Measurements from ENCODE around the gene LRIT3.

LRIT3 gene

GRCh38 chr4:109847896-109848442, at the start of gene LRIT3:
Gene LRIT3, plus strand, starts transcription at chr4:109848107. Its CDS starts 95 bp downstream, at chr4:109848202.
- DNase-seq (ENCODE audit: low spot score), result no peak

- DNase-seq (ENCODE audit: low spot score), result no peak
Observed at GRCh38 chr4:109798866-109799265, 49.0 kb upstream of the LRIT3 start.

- DNase-seq (ENCODE audit: low spot score), result no peak
Observed at GRCh38 chr4:109801099-109801789, 46.7 kb upstream of the LRIT3 start.

GRCh38 chr4:109801895-109802319, 46.0 kb upstream of the LRIT3 start, which contains the start of gene CFI:
Gene CFI, minus strand, starts transcription at chr4:109801999. Its CDS starts 28 bp downstream, at chr4:109801971.
- DNase-seq (ENCODE audit: low spot score), result peak; percentile 57

- peak; percentile 42 for DNase-seq (ENCODE audit: low spot score)
Observed at GRCh38 chr4:109803924-109804571, 43.9 kb upstream of the LRIT3 start.

- no peak for DNase-seq (ENCODE audit: low spot score)
Observed at GRCh38 chr4:109809655-109810054, 38.3 kb upstream of the LRIT3 start.

- no peak for DNase-seq (ENCODE audit: low spot score)
Observed at GRCh38 chr4:109810552-109811387, 37.1 kb upstream of the LRIT3 start.

GRCh38 chr4:109811707-109812106, 36.2 kb upstream of the LRIT3 start:
- no peak for DNase-seq (ENCODE audit: low spot score)

GRCh38 chr4:109815151-109816081, 32.5 kb upstream of the LRIT3 start, which contains the start of gene GAR1:
Gene GAR1, plus strand, starts transcription at chr4:109815762. Its CDS starts 403 bp downstream, at chr4:109816165.
- peak; percentile 93 for DNase-seq (ENCODE audit: low spot score)

- DNase-seq (ENCODE audit: low spot score), result no peak
Observed at GRCh38 chr4:109816082-109816442, 31.8 kb upstream of the LRIT3 start.

- no peak for DNase-seq (ENCODE audit: low spot score)
Observed at GRCh38 chr4:109816894-109817293, 31.0 kb upstream of the LRIT3 start.

- no peak for DNase-seq (ENCODE audit: low spot score)
Observed at GRCh38 chr4:109818268-109818667, 29.6 kb upstream of the LRIT3 start.

- no peak for DNase-seq (ENCODE audit: low spot score)
Observed at GRCh38 chr4:109820563-109820962, 27.3 kb upstream of the LRIT3 start.

GRCh38 chr4:109821185-109821584, 26.7 kb upstream of the LRIT3 start:
- DNase-seq (ENCODE audit: low spot score), result no peak

- DNase-seq (ENCODE audit: low spot score), result peak; percentile 47
Observed at GRCh38 chr4:109826719-109827118, 21.2 kb upstream of the LRIT3 start.

- no peak for DNase-seq (ENCODE audit: low spot score)
Observed at GRCh38 chr4:109827672-109828071, 20.2 kb upstream of the LRIT3 start, which contains the start of gene RRH. Gene RRH, plus strand, starts transcription at chr4:109827972. Its CDS starts 56 bp downstream, at chr4:109828028.

GRCh38 chr4:109833756-109834155, 14.2 kb upstream of the LRIT3 start:
- DNase-seq (ENCODE audit: low spot score), result no peak

GRCh38 chr4:109836985-109837384, 10.9 kb upstream of the LRIT3 start:
- no peak for DNase-seq (ENCODE audit: low spot score)

- no peak for DNase-seq (ENCODE audit: low spot score)
Observed at GRCh38 chr4:109846395-109847098, 1.4 kb upstream of the LRIT3 start.

GRCh38 chr4:109848501-109848900, 594 bp downstream of the LRIT3 start:
- no peak for DNase-seq (ENCODE audit: low spot score)
